Lower leg skin (tissue), 4 donors: Measurements from ENCODE around the gene KCNMB2. TPM values are rescaled to one million over a fixed set of nuclear protein-coding genes. Genes with fewer than 3 reads are reported as not detected.

ENCODE experiments used
- DNase-seq, 2 donors: peaks; one replicate each; pipeline ENCODE4 v3.0.0-alpha.2; 2019; ENCODE audit warnings: low spot score in 2 of 2
- H3K4me3 ChIP-seq: fragments of 200-600 bp; sonication (generic); 2 replicates; pipeline ENCODE4 v1.5.1; 2017; ENCODE audit warnings: mild to moderate bottlenecking, low read depth; ENCODE audit not compliant: poor library complexity, severe bottlenecking
- CTCF ChIP-seq, 3 donors: fragments of 450-650 bp; IDR thresholded peaks; one replicate each; pipeline ENCODE4 v1.5.1; 2016; ENCODE audit warnings: antibody characterized with exemption in 3 of 3, mild to moderate bottlenecking in 3 of 3, moderate library complexity in 2 of 3
- POLR2A ChIP-seq, 2 donors: fragments of 450-650 bp; IDR thresholded peaks; one replicate each; pipeline ENCODE4 v1.6.1; 2016 to 2017; ENCODE audit warnings: antibody characterized with exemption in 2 of 2, mild to moderate bottlenecking in 1 of 2, moderate library complexity in 1 of 2
- WGBS, 2 donors: methylation state at CpG; one replicate each; pipeline ENCODE4 v1.1.5; 2018; 5-methylcytosine and 5-hydroxymethylcytosine counted together
- intact Hi-C: fragments of 100-400 bp; cut with DNase I; formaldehyde crosslinking; loops from one replicate; pipeline ENCODE4 v1.15.0; 2023; ENCODE audit warnings: low total_unique reads
- total RNA-seq, 4 donors: library from RNA; depleted of rRNA; stranded (reverse); fragments of >200 nt; gene quantifications; one replicate each; pipeline ENCODE4 v1.1.0, GENCODE V29; 2016

Gene KCNMB2
- total RNA-seq, 4 donors from 2014 or later: not detected

- no peak for DNase-seq
- 61 to 66% methylated on average over 3 of the region's 3 CpGs for WGBS, 2 donors
- intact Hi-C loops: no loop called here
- H3K4me3 ChIP-seq: no peak overlapping the region
- TF ChIP-seq CTCF (IDR thresholded peaks at IDR 0.05) (no peak), POLR2A (IDR thresholded peaks at IDR 0.05) (no peak)
These were observed 171.2 kb downstream of the KCNMB2 start for GRCh38 chr3:178707311-178708031.

DNA sequence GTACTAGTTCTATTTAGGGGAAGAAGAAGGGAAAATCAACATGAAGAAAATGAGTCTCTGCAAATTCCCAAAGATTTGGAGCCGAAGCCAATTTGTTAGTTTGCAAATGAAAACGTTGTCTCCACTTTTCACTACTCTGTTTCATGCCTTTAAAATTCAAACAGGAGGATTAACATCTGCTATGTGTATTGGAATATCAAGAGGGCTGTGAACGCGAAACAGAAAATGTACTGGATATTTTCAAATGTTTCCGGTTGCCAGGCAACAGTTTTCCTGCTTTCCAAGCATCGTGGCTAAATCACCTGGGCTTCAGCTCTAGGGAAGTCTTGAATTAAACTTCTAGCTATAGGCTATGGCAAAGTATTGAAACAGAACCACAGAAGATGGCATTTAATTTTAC is 172.8 kb downstream of the KCNMB2 start:
- DNase-seq: no peak
- intact Hi-C loops: no loop called here
- WGBS, 2 donors: 15 to 30% methylated on average over 6 of the region's 6 CpGs
- H3K4me3 ChIP-seq: no peak overlapping the region
- no peak for TF ChIP-seq CTCF (IDR thresholded peaks at IDR 0.05)
- TF ChIP-seq POLR2A (IDR thresholded peaks at IDR 0.05): no peak

- no peak for DNase-seq
- intact Hi-C loops: no loop called here
- no peak overlapping the region for H3K4me3 ChIP-seq
- no peak for TF ChIP-seq CTCF (IDR thresholded peaks at IDR 0.05)
- TF ChIP-seq POLR2A (IDR thresholded peaks at IDR 0.05): no peak
- WGBS, 2 donors: 59 to 75% methylated on average over 3 of the region's 3 CpGs
These were observed 175.5 kb downstream of the KCNMB2 start for GRCh38 chr3:178711753-178712152.

- WGBS, 2 donors: 84 to 90% methylated on average over 5 of the region's 5 CpGs
- TF ChIP-seq POLR2A (IDR thresholded peaks at IDR 0.05) (no peak), CTCF (IDR thresholded peaks at IDR 0.05) (no peak)
- no peak for DNase-seq
- no peak overlapping the region for H3K4me3 ChIP-seq
- intact Hi-C loops: no loop called here
These were observed 176.0 kb downstream of the KCNMB2 start for GRCh38 chr3:178712247-178712646.

DNA sequence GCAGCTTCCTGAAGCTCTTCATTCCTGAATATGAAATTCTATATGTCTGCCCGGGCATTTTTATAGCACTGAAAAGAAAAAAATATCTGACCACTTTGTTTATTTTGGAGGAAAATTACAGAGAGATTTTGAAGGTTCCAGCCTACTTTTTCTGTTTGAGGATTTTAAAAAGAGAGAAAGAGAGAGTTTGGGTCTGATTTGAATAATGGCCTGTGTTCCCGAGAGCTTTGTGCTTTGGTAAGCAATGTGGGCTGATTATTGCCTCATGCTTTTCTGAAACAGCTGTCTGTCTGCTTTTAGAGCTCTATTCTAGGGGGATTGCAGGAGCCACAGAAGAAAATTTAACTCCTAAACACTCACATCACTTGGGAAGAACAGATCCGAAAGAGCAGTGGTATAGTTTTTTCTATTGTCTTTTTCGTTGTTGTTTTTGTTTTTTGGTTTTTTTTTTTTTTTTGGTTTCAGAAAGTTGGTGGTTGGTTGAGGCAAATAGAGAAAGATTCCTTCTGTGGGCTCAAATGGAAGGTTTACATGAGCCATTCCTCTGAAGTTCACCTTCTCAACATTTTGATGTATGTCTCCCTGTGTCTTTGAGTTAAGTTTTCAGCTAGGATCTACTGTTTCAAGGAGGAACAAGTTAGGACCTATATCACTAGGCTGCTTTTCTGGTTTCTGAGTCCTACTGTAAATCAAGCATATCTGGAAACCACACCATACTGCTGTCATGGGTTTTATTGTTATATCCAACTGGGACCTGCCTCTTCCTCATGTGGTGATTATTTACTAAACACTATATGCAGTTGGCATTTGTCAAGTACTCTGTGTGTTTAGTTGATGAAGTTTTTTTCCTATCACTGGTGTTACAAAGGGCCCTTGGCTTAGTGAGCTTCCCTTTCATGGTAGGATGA is 178.9 kb downstream of the KCNMB2 start:
- no peak overlapping the region for H3K4me3 ChIP-seq
- 39 to 45% methylated on average over 4 of the region's 4 CpGs for WGBS, 2 donors
- no peak for TF ChIP-seq POLR2A (IDR thresholded peaks at IDR 0.05)
- intact Hi-C loops: no loop called here
- DNase-seq: no peak

GRCh38 chr3:178718995-178719635 is 182.9 kb downstream of the KCNMB2 start:
- WGBS, 2 donors: 96 to 100% methylated on average over 1 of the region's 1 CpG
- intact Hi-C loops: no loop called here
- no peak for TF ChIP-seq POLR2A (IDR thresholded peaks at IDR 0.05)
- TF ChIP-seq CTCF (IDR thresholded peaks at IDR 0.05): no peak
- no peak for DNase-seq
- H3K4me3 ChIP-seq: no peak overlapping the region
